ENCODE data around the gene ENPP6. TPM values are rescaled to one million over a fixed set of nuclear protein-coding genes. Genes with fewer than 3 reads are reported as not detected.

The ENPP6 gene
- polyA plus RNA-seq, 1 donor from 2014 or later, result not detected

DNA sequence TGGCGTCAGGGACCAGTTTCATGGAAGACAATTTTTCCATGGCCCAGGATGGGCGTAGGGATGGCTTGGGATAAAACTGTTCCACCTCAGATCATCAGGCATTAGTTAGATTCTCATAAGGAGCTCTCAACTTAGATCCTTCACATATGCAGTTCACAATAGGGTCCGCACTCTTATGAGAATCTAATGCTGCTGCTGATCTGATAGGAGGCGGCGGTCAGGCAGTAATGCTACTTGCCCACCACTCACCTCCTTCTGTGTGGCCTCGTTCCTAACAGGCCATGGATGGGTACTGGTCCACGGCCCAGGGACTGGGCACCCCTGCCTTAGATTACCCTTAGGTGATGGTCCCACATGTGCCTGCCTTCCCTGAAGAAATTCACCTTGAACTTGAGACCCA lies 28.8 kb upstream of the ENPP6 start:
- Histone ChIP-seq H3K9ac (ENCODE audit: low read length) (no peak overlapping the region), H2AFZ (ENCODE audit: low read depth, low read length) (no peak overlapping the region), H3K4me3 (ENCODE audit: low read length) (no peak overlapping the region), H3K4me2 (ENCODE audit: low read length) (no peak overlapping the region), H3K79me2 (replicated peaks; ENCODE audit: insufficient read depth, low read length) (no peaks in the 10 kb centered on the region), H3K36me3 (ENCODE audit: insufficient read depth, low read length) (no peaks in the 10 kb centered on the region), H3K27ac (ENCODE audit: low read length) (no peak overlapping the region), H3K27me3 (ENCODE audit: insufficient read depth, low read depth, low read length) (no peaks in the 10 kb centered on the region), H3K9me3 (ENCODE audit: low read length) (no peaks in the 10 kb centered on the region), H3K9me2 (ENCODE audit: insufficient read depth, low read length) (no peaks in the 10 kb centered on the region), H3F3A (ENCODE audit: insufficient read depth, low read length, poor library complexity, severe bottlenecking) (no peaks in the 10 kb centered on the region), H4K20me1 (ENCODE audit: insufficient read depth) (no peaks in the 10 kb centered on the region)
- TF ChIP-seq POLR2AphosphoS5 (IDR thresholded peaks at IDR 0.05) (no peak), EP300 (conservative IDR thresholded peaks at IDR 0.05; ENCODE audit: poor library complexity, severe bottlenecking) (no peak), TAF1 (IDR thresholded peaks at IDR 0.05; ENCODE audit: low read depth) (no peak), EZH2 (IDR thresholded peaks at IDR 0.05; ENCODE audit: borderline replicate concordance, insufficient read depth, low read length, poor library complexity, severe bottlenecking) (no peak), RAD21 (conservative IDR thresholded peaks at IDR 0.05) (no peak), SMC3 (conservative IDR thresholded peaks at IDR 0.05; ENCODE audit: poor library complexity) (no peak), MXI1 (conservative IDR thresholded peaks at IDR 0.05; ENCODE audit: poor library complexity, severe bottlenecking) (no peak)
- TF ChIP-seq, protein P1, sequence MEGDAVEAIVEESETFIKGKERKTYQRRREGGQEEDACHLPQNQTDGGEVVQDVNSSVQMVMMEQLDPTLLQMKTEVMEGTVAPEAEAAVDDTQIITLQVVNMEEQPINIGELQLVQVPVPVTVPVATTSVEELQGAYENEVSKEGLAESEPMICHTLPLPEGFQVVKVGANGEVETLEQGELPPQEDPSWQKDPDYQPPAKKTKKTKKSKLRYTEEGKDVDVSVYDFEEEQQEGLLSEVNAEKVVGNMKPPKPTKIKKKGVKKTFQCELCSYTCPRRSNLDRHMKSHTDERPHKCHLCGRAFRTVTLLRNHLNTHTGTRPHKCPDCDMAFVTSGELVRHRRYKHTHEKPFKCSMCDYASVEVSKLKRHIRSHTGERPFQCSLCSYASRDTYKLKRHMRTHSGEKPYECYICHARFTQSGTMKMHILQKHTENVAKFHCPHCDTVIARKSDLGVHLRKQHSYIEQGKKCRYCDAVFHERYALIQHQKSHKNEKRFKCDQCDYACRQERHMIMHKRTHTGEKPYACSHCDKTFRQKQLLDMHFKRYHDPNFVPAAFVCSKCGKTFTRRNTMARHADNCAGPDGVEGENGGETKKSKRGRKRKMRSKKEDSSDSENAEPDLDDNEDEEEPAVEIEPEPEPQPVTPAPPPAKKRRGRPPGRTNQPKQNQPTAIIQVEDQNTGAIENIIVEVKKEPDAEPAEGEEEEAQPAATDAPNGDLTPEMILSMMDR (IDR thresholded peaks at IDR 0.05; ENCODE audit: poor library complexity, severe bottlenecking), result no peak
- TF ChIP-seq, protein P2, sequence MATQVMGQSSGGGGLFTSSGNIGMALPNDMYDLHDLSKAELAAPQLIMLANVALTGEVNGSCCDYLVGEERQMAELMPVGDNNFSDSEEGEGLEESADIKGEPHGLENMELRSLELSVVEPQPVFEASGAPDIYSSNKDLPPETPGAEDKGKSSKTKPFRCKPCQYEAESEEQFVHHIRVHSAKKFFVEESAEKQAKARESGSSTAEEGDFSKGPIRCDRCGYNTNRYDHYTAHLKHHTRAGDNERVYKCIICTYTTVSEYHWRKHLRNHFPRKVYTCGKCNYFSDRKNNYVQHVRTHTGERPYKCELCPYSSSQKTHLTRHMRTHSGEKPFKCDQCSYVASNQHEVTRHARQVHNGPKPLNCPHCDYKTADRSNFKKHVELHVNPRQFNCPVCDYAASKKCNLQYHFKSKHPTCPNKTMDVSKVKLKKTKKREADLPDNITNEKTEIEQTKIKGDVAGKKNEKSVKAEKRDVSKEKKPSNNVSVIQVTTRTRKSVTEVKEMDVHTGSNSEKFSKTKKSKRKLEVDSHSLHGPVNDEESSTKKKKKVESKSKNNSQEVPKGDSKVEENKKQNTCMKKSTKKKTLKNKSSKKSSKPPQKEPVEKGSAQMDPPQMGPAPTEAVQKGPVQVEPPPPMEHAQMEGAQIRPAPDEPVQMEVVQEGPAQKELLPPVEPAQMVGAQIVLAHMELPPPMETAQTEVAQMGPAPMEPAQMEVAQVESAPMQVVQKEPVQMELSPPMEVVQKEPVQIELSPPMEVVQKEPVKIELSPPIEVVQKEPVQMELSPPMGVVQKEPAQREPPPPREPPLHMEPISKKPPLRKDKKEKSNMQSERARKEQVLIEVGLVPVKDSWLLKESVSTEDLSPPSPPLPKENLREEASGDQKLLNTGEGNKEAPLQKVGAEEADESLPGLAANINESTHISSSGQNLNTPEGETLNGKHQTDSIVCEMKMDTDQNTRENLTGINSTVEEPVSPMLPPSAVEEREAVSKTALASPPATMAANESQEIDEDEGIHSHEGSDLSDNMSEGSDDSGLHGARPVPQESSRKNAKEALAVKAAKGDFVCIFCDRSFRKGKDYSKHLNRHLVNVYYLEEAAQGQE (IDR thresholded peaks at IDR 0.05; ENCODE audit: borderline replicate concordance), result no peak

DNA sequence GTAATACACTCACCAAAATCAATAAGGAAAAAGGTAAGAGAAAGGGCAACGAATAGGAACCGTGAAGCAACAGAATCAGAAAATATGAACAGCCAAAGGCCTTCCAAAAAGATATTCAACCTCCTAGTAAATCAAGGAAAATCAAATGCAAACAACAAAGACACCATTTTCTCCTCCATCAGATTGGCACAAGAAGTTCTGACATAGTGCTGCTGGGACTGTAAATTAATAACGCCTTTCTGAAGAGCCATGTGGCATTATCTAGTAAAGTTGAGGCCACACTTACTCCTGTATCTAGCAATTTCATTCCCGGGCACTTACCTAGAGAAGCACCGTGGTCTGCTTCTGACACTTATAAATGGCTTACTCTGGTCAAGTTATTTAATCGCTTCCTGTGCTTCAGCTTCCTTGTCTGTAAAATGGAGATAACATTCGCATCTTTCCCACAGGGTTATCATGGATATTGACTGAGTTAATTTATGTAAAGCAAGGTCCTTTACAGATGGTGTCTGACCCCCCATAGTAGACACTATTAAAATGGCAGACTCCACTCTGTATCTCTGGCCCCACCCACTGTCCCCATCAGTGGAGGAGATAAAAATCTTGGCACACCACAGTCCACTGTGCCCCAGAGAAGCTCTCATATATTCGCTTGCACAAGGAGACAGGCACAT lies 20.5 kb upstream of the ENPP6 start:
- TF ChIP-seq, protein P1 (IDR thresholded peaks at IDR 0.05; ENCODE audit: poor library complexity, severe bottlenecking), result no peak
- H2AFZ ChIP-seq (ENCODE audit: low read depth, low read length), result no peak overlapping the region
- H3K4me3 ChIP-seq (ENCODE audit: low read length), result no peak overlapping the region
- H3K27me3 ChIP-seq (ENCODE audit: insufficient read depth, low read depth, low read length), result no peaks in the 10 kb centered on the region
- no peaks in the 10 kb centered on the region for H3K9me3 ChIP-seq (ENCODE audit: low read length)
- H3F3A ChIP-seq (ENCODE audit: insufficient read depth, low read length, poor library complexity, severe bottlenecking), result no peaks in the 10 kb centered on the region
- no peaks in the 10 kb centered on the region for H3K36me3 ChIP-seq (ENCODE audit: insufficient read depth, low read length)
- H3K79me2 ChIP-seq (replicated peaks; ENCODE audit: insufficient read depth, low read length), result no peaks in the 10 kb centered on the region
- H3K4me2 ChIP-seq (ENCODE audit: low read length), result no peak overlapping the region
- H4K20me1 ChIP-seq (ENCODE audit: insufficient read depth), result no peaks in the 10 kb centered on the region
- no peak overlapping the region for H3K9ac ChIP-seq (ENCODE audit: low read length)
- no peak overlapping the region for H3K27ac ChIP-seq (ENCODE audit: low read length)
- H3K9me2 ChIP-seq (ENCODE audit: insufficient read depth, low read length), result no peaks in the 10 kb centered on the region

Data from neural cell (in vitro differentiated cells).